ENCODE measurements around the gene TOPBP1.
"Not testable (repeated sequence)": the region's sequence is repeated elsewhere in the genome, so short reads cannot be mapped to it uniquely, and the experiment has no call there.

The TOPBP1 gene

DNA sequence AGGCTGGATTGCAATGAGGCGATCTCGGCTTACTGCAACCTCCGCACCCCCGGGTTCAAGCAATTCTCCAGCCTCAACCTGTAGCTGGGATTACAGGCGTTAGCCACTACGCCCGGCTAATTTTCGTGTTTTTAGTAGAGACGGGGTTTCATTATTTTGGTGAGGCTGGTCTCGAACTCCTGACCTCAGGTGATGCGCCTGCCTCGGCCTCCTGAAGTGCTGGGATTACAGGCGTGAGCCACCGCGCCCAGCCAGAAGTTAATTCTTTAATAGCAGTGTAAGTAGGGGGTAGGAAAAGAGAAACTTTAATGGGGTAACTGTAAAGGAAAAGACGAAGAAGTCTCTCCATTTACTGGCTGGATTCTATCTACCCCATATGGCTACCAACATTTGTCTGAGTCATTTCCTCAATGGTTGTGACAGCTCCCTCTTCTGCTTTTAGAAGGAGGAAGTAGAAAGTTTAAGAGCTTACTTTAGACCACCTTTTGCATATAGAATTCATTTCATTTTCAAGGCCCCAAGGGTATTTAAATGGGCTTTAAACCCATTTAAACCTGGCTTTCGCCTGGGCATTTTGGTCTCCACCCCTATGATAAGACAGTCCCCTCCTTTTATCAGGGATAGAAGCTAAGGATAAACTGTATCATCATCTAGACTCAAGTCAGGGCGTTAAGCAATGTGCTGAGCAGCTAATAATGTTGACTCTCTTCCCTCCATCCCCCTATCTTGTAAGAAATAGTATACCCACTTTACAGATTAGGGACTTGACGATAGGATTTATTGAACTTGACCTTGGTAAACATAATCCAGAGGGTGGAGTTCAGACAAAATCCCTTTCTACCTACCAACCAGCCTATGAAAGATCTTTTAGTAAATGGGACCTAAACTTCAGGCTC lies 89.3 kb downstream of the TOPBP1 start:
- in situ Hi-C loops (cut with HindIII; ENCODE audit: low pct_unique_long_range_greater_than_20kb, low sequenced_read_pairs): no loop called here
- no peak for TF ChIP-seq JUND (IDR thresholded peaks at IDR 0.05; ENCODE audit: low read depth)
- no peak for DNase-seq (ENCODE audit: low read depth in 1 of 2, low spot score in 1 of 2)

DNA sequence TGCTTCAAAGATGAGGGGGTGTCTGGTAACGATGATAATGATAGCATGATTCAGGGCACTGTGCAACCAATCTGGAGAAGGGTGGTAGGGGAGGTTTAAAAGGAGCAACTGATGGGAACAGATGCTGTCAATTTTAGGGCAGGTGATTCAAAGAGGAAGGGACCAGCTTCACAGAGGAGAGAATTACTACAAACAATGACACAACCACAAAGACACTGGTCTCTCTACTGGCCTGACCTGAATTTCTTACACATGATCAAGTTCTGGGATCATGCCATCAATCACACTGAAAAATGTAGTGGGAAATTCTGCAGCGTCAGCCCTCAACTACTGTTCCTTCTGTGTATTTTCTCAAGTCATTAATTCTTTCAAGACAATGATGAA lies 90.8 kb downstream of the TOPBP1 start:
- TF ChIP-seq JUND (IDR thresholded peaks at IDR 0.05; ENCODE audit: low read depth): no peak
- DNase-seq (ENCODE audit: low read depth in 1 of 2, low spot score in 1 of 2): peak in 1 of 2 experiments; percentile 79
- in situ Hi-C loops (cut with HindIII; ENCODE audit: low pct_unique_long_range_greater_than_20kb, low sequenced_read_pairs): no loop called here

DNA sequence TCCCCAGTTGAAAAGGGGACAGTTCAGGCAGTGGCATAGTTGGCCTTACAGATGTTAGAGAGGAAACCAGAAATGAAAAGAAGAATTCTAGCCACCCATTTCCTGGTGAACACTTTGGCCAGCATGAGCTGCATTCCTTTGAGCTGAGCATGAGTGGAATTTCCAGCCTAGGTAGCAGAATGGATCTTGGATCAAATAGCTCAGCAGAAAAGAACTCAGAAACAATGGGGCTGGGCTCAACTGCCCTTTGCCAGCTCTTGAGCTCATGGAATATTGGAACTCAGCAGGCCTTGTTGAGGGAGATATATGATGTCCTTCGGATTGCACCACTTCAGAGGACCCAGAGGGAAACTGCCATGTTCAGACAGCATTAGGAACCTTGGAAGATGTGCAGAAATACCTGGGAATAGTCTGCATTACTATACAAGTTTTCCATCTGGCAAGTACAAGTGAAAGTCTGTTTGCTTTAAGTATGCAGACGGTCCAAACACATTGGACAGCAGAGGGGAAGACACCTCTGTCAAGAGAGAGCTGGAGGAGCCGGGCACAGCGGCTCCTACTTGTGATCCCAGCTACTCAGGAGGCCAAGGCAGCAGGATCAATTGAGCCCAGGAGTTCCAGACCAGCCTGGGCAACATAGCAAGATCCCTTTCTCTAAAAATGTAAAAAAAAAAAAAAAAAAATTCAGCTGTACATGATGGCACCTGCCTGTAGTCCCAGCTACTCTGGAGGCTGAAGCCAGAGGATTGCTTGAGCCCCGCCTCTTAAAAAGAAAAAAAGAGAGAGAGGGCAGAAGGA lies 91.4 kb downstream of the TOPBP1 start:
- in situ Hi-C loops (cut with HindIII; ENCODE audit: low pct_unique_long_range_greater_than_20kb, low sequenced_read_pairs): no loop called here
- peak in 1 of 2 experiments; percentile 78 for DNase-seq (ENCODE audit: low read depth in 1 of 2, low spot score in 1 of 2)
- TF ChIP-seq JUND (IDR thresholded peaks at IDR 0.05; ENCODE audit: low read depth): no peak

DNA sequence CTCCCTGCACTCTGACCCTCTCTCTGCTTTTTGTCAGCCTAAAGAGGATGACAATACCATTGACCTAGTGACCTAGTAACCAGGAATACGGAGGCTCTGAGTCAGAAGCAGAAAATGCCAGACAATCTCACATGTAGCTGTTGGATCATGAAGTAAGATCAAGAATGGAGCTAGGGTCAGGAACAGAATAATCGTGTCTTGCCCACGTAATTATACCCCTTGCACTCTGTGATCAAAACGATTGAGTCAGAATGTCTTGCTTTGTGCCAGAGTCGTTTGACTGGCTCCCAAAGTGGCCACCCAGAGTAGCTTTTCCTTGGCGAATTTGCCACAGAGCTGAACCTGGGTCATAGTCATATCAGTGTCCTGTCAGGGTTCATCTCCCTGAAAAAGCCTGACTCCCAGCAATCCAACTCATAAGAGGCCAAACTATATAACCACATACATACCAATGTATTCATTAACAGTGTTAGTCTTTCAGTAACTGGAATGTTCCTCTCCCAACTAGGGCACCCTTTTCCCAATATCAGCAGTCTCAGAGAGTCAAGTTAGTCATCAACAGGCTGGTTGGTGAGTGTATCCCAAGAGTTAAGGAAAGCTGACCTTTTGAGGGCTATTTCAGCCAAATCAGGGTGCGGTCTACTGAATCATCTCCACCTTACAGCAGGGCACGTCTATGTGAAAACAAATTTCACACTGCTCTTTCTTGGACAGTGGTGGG lies 93.3 kb downstream of the TOPBP1 start:
- TF ChIP-seq JUND (IDR thresholded peaks at IDR 0.05; ENCODE audit: low read depth): no peak
- in situ Hi-C loops (cut with HindIII; ENCODE audit: low pct_unique_long_range_greater_than_20kb, low sequenced_read_pairs): no loop called here
- no peak for DNase-seq (ENCODE audit: low read depth in 1 of 2, low spot score in 1 of 2)

DNA sequence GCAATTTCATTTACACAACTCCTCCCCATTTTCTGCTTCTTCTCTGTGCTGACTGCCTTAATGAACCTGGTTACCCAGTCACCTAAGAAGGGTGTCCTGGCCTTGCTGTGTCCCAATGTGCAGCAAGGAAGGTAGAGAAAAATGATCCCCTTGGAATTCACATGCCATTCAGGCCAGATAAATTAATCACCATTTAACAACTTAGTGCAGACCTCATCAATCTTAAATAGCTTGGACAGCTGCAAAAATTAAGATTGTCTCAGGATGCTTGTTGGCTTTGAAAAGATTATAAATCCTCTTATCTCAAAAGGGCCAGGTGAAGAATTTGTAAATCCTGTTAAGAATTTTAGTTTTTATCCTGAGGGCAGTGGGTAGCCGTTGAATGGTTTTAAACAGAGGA lies 97.9 kb downstream of the TOPBP1 start:
- in situ Hi-C loops (cut with HindIII; ENCODE audit: low pct_unique_long_range_greater_than_20kb, low sequenced_read_pairs): no loop called here
- TF ChIP-seq JUND (IDR thresholded peaks at IDR 0.05; ENCODE audit: low read depth): no peak

DNA sequence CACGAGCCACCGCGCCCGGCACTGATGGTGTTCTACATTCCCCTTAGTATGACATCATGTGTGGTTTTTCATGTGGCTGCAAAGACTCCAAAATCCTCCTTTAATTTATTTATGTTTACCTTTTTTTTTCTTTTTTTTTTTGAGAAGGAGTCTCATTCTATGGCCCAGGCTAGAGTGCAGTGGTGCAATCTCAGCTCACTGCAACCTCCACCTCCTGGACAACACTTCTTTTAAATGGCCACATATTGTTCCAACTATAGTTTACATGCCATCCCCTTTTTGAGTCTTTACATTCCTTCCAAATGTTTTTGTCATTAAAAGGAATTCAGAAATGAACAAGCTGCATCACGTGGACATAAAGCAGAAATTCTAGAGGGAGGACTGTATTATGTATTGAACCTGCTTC lies 98.6 kb downstream of the TOPBP1 start:
- TF ChIP-seq JUND (IDR thresholded peaks at IDR 0.05; ENCODE audit: low read depth): no peak
- DNase-seq (ENCODE audit: low read depth in 1 of 2, low spot score in 1 of 2): no peak
- in situ Hi-C loops (cut with HindIII; ENCODE audit: low pct_unique_long_range_greater_than_20kb, low sequenced_read_pairs): no loop called here

More for the DNA sequence above, 97.9 kb downstream of the TOPBP1 start:
- DNase-seq (ENCODE audit: low read depth in 1 of 2, low spot score in 1 of 2): no peak

DNA sequence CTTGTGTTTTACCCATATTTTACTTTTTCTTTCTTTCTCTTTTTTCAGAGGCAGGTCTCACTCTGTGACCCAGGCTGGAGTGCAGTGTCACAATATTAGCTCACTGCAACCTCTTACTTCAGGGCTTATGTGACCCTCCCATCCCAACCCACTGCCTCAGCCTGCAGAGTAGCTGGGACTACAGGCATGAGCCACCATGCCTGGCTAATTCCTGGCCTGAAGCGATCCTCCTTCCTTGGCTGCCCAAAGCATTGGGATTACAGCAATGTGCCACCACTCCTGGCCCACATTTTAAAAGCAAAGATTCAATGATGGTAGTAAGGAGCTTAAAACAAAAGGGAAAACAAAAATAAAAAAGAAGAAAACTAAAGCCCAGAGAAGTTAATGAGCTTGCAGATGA lies 99.4 kb downstream of the TOPBP1 start:
- TF ChIP-seq JUND (IDR thresholded peaks at IDR 0.05; ENCODE audit: low read depth): no peak
- DNase-seq (ENCODE audit: low read depth in 1 of 2, low spot score in 1 of 2): no peak
- in situ Hi-C loops (cut with HindIII; ENCODE audit: low pct_unique_long_range_greater_than_20kb, low sequenced_read_pairs): no loop called here

DNA sequence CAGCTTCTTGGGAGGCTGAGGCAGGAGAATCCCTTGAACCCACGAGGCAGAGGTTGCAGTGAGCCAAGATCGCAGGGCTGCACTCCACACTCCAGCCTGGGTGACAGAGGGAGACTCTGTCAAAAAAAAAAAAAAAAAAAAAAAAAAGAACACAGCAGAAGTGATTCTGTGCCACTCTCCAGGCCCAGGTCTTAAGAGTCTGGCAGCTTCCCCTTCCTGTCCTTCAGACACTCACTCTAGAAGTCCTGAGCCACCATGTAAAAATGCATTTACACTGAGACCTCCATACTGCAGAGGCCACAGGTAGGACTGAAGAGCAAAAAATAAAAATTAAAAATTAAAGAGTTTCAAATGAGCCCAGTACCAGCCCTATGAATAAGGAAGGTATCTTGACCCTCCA lies 100.1 kb downstream of the TOPBP1 start:
- TF ChIP-seq JUND (IDR thresholded peaks at IDR 0.05; ENCODE audit: low read depth): no peak
- no peak for DNase-seq (ENCODE audit: low read depth in 1 of 2, low spot score in 1 of 2)
- in situ Hi-C loops (cut with HindIII; ENCODE audit: low pct_unique_long_range_greater_than_20kb, low sequenced_read_pairs): no loop called here

DNA sequence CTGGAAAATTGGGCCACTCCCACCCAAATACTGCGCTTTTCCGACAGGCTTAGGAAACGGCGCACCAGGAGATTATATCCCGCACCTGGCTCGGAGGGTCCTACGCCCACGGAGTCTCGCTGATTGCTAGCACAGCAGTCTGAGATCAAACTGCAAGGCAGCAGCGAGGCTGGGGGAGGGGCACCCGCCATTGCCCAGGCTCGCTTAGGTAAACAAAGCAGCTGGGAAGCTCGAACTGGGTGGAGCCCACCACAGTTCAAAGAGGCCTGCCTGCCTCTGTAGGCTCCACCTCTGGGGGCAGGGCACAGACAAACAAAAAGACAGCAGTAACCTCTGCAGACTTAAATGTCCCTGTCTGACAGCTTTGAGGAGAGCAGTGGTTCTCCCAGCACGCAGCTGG lies 110.2 kb downstream of the TOPBP1 start:
- in situ Hi-C loops (cut with HindIII; ENCODE audit: low pct_unique_long_range_greater_than_20kb, low sequenced_read_pairs); DNase-seq (ENCODE audit: low read depth in 1 of 2, low spot score in 1 of 2): not testable (repeated sequence)
